GM21528 (cell line): ENCODE results near the gene TSTD2.
"Not testable (repeated sequence)": the region's sequence is repeated elsewhere in the genome, so short reads cannot be mapped to it uniquely, and the experiment has no call there.

Source experiments
- ATAC-seq: cut with Tn5 transposase; IDR thresholded peaks from one replicate; pipeline ENCODE4 v1.9.1; 2021; ENCODE audit warnings: mild to moderate bottlenecking, moderate library complexity; ENCODE audit not compliant: unreplicated experiment, low FRiP score

TSTD2 gene

GRCh38 chr9:97632248-97632984, 752 bp downstream of the TSTD2 start:
- peak; percentile 24 for ATAC-seq

- ATAC-seq: no peak
Measured at GRCh38 chr9:97630591-97630990, 2.6 kb downstream of the TSTD2 start.

GRCh38 chr9:97629156-97629555, 4.0 kb downstream of the TSTD2 start:
- ATAC-seq: no peak

DNA sequence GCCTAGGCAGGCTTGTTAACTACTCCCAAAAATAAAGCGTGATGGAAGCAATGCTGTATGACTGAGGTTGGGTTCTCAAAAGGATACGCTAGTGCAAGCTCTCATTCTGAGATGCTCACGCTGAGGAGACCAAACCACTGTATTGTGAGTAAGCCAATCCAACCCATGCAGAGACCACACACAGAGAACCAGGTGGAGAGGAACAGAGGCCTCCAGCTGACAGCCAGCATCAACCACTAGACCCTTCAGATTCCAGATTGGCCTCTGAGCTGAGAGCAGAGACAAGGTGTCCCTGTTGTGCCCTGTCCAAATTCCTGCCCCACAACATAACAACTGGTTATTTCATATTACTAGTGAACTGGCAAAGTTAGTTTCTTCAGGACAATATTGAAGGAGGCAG, 4.5 kb downstream of the TSTD2 start:
- ATAC-seq: no peak

DNA sequence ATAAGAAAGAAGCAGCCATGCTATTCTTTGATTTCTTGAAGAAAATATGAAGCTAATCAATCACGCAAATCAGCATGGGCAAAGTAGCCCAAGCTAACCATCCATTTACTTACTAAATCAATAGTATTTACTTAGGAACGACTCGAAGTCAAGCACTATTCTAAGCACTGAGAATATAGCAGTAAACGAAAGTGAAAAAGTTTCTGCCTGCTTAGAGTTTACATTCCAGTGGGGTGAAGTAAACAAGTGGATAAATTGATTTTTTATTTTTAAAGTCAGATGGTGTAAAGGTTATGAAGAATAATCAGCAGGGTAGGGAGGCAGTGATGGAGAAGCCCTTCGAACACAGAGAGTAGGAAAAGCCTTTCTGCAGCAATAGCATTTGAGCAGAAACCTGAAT, 5.5 kb downstream of the TSTD2 start:
- ATAC-seq: no peak

DNA sequence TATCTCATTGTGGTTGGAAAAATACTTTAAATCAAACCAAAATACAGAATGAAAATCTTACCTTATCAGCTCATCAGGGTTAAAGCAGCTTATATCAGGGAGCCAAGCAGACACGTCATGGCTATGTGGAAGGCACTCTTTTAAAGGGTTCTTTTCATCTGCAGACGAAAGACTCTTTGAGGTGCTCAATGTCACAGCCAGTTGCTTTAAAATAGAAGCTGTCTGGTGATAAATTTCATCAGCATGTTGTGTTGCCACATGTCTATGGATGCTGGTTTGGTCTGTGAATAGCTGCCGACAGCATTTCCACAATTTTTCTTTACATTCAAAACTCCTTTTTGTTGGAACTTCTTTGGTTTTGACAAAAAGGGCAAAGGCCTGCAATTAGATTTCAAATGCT, 7.5 kb downstream of the TSTD2 start:
- no peak for ATAC-seq

DNA sequence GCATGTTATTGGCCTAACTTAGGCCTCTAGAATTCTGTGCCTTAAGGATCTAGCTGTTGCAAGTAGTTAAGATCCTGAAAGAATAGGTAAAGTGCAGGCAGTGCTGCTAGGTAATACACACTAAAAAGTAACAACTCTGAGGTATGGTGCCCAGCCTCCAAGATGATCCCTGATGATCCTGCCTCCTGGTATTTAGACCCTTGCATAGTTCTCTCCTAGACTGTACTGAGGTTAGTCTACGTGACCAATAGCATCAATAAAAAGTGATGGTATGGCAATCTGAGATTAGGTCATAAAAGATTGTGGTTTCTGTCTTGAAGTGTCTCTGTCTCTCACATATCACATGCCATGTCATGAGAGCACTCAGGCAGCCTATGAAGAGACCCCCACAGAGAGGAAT, 9.2 kb downstream of the TSTD2 start:
- ATAC-seq: no peak

DNA sequence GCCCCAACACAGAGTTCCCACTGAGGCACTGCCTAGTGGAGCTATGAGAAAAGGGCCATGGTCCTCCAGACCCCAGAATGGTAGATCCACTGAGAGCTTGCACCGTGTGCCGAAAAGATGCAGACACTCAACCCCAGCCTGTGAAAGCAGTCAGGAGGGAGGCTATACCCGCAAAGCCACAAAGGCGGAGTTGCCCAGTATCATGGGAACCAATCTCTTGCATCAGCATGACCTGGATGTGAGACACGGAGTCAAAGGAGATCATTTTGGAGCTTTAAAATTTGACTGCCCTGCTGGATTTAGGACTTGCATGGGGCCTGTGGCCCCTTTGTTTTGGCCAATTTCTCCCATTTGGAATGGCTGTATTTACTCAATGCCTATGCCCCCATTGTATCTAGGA, 10.7 kb downstream of the TSTD2 start:
- not testable (repeated sequence) for ATAC-seq

DNA sequence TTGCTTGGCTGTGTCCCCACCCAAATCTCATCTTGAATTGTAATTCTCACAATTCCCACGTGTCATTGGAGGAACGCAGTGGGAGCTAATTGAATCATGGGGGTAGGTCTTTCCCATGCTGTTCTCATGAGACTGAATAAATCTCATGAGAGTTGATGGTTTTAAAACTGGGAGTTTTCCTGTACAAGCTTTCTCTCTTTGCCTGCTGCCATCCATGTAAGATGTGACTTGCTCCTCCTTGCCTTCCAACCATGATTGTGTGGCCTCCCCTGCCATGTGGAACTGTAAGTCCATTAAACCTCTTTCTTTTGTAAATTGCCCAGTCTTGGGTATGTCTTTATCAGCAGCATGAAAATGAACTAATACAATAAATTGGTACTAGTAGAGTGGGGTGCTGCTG, 13.1 kb downstream of the TSTD2 start:
- ATAC-seq: not testable (repeated sequence)

- no peak for ATAC-seq
Measured at GRCh38 chr9:97617939-97618416, 15.2 kb downstream of the TSTD2 start.

GRCh38 chr9:97615439-97616072, 17.6 kb downstream of the TSTD2 start:
- no peak for ATAC-seq

DNA sequence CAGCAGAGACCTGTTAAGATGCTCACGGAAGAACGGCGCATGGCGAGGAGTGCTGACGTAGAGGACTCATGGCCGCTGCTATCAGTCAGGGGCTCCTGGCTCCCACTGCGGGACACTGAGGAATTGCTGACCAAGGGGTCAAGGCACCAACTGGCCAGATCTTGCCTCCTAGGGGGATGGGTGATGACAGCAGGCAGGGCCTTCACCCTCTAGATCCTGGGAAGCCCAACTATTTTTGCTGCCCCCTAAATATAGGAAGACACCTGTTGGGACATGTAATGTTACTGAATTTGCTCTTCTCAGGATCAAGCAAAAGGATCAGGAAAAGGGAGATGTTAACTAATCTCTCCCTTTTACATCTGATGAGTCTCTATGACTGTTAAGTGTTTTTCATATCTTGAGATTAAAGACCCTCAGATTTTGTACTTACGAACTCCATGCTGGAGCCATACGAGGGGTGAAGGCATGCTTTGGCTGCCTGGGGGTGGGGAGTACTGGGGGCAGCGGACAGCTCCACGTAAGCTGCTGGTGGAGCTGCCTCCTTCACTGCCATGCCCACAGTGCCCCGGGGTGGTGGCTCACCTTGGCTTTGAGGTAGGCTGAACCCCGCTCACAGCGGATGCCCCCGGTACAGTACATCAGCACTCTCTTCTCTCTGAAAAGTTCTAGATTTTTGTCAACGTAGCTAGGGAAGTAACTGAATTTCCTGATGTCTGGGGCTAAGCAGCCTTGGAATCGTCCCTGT, 28.1 kb downstream of the TSTD2 start:
- ATAC-seq: no peak

DNA sequence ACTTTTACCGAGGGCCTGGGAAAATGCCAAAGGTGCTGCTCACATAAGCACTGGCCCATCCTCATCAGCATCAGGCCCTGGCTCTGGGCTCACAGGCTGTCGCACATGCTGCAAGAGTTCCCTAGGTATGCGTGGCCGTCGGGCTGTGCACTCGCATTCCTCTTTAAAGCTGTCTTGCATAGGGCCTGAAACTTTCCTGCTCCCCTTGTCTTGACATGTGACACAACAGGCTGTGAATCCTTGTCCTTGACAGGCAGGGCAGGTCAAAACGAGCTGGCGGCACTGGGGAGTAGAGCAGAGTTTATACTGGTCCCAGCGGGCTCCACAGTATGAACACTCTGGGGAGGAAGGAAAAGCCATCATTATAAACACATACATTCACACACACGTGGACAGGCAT, 30.7 kb downstream of the TSTD2 start:
- ATAC-seq: no peak

GRCh38 chr9:97601228-97601898, 31.8 kb downstream of the TSTD2 start:
- ATAC-seq: no peak

GRCh38 chr9:97600531-97601227, 32.5 kb downstream of the TSTD2 start:
- ATAC-seq: no peak

GRCh38 chr9:97599314-97599846, 33.8 kb downstream of the TSTD2 start:
- no peak for ATAC-seq

DNA sequence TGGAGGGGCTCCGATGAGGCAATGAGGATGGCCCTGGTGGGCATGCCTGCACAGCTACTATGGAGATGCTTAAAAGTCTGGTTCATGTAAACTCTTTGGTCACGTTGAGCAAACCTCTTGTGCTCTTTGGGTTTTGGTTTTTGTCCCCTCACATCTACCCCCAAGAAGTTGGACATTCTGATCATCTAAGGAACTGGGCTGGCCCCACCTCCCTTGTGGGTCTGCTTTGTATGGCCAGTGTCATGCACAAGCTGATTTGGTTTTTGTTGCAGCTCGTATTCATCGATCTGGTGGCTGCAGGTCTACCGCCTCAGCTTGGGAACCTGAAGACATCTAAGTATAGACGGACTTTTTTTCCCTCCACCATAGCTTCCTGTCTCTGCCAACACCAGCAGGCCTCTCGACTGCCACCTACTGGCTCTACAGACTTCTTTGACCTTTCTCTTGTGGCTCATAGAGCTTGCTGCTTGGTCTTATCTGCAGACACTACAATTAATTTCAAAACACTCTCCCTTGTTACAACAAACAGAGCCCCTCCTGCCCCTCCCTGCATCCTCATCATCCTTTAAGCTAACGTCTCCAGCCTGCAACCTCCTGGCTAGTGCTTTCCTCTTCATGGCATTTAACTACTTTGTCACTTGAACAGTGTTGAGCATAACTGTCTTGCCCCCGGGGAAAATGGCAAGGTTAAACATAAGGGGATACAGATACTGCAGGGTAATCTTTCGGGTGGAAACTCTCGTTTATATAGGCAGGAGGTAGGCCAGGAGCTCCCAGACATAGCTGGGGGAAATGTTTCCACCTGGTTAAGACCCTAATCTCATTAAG, 34.5 kb downstream of the TSTD2 start:
- peak; percentile 81 for ATAC-seq

DNA sequence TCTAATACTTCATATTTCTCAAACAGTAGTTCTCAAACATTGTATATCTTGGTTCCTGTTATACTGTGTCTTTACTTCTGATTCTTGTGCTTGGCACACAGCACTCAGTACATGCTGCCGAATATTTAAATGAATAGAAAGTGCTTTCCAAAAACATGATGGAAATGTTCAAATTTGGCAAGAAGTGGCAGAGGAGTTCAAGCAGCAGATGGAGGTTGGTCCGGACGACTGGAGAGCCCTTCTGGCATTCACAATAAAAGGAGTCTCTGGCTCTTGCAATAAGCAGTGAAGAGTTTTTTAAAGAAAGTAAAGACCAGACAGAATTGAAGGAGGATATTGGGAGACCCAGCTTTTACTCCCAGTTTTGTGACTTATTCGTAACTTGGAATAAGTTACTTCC, 36.3 kb downstream of the TSTD2 start:
- no peak for ATAC-seq

- ATAC-seq: no peak
Measured at GRCh38 chr9:97594381-97594921, 38.7 kb downstream of the TSTD2 start.
